Activated naive CD4-positive, alpha-beta T cell treated with anti-CD3 and anti-CD28 coated beads, Interleukin-2, amount 50 U/mL, for 72 hours (primary cell): ENCODE measurements around the gene IL17C. TPM values are rescaled to one million over a fixed set of nuclear protein-coding genes. Genes with fewer than 3 reads are reported as not detected.
A peak's percentile ranks its signal among the peaks of the same experiment; 100 is the strongest.

ENCODE experiments used
- ATAC-seq, 2 donors: fragments of 150-1000 bp; cut with Tn5 transposase; 2 replicates each; pipeline ENCODE4 v1.10.0; 2021; ENCODE audit warnings: mild to moderate bottlenecking in 2 of 2, moderate library complexity in 2 of 2
- DNase-seq, 2 donors: peaks; one replicate each; pipeline ENCODE4 v3.0.0; 2021 to 2022; ENCODE audit warnings: low spot score in 2 of 2
- H3K27ac Mint-ChIP-seq, 2 donors: one replicate each; pipeline ENCODE4 v1.8.0; 2022; ENCODE audit warnings: mild to moderate bottlenecking in 2 of 2, mixed read lengths in 2 of 2
- H3K36me3 Mint-ChIP-seq, 2 donors: one replicate each; pipeline ENCODE4 v1.8.0; 2022; ENCODE audit warnings: mixed read lengths in 2 of 2
- H3K9me3 Mint-ChIP-seq, 2 donors: one replicate each; pipeline ENCODE4 v1.8.0; 2022; ENCODE audit warnings: mixed read lengths in 2 of 2
- total RNA-seq, 2 donors: library from RNA; stranded (reverse); gene quantifications; one replicate each; pipeline ENCODE4 v1.2.3, GENCODE V29; 2022

The IL17C gene
- total RNA-seq, 2 donors from 2014 or later: not detected

DNA sequence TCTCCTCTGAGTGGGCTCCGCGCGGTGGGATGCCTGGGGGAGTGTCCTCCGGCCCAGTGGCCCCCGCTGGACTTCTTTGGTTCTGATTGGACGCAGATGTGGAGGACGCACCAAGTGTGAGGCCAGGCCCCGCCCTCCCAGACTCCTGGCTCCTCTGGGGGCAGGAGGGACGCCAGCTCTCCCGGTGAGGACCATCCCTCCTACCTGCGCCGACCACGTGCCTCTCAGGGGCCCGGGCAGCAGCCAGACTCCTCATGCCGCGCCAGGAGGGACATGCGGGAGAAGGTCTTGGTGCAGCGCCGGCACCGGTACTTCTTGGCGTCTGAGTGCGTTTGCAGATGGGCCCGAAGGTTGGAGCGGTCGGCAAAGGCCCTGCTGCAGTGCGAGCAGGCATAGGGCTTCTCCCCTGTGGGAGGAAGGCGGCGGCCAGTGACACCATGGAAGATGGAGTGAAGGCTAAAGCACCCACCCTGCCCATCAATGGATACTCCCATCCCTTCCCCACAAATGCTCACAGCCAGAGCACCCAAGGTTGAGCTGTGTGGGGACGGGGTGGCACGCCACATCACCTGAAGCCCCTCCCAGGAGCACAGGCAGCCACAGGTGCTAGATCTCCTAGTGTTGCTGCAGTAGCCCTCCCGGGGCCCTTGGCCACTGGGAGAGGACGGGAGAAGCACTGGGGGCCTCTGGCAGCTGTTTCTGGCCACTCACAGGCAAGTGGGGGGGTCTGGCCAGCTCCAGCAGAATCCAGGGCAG is 40.0 kb downstream of the IL17C start:
- Mint-ChIP-seq H3K36me3 (no peaks in the 10 kb centered on the region), H3K9me3 (no peaks in the 10 kb centered on the region), H3K27ac (no peak overlapping the region)
- DNase-seq: no peak
- no peak for ATAC-seq

DNA sequence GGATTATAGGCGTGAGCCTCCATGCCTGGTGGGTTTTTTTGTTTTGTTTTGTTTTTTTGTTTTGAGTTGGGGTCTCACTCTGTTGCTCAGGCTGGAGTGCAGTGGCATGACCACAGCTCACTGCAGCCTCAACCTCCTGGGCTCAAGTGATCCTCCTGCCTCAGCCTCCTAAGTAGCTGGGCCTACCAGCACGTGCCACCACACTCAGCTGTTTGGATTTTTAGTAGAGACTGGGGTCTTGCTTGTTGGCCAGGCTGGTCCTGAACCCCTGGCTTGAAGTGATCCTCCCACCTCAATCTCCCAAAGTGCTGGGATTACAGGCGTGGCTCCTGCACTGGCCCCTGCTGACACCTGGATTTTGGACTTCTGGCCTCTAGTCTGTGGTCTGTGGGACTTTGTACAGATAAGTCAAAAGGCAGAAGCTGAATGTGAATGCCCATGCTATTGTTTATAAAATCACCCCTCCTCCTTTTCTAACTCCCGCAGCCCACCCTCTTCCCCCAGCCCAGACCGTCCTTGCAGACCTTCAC is 42.2 kb downstream of the IL17C start:
- peak overlapping the region in 1 of 2 donors; percentile 86 for H3K27ac Mint-ChIP-seq
- DNase-seq (no peak), ATAC-seq (no peak)
- no peaks in the 10 kb centered on the region for H3K9me3 Mint-ChIP-seq
- H3K36me3 Mint-ChIP-seq: no peaks in the 10 kb centered on the region

DNA sequence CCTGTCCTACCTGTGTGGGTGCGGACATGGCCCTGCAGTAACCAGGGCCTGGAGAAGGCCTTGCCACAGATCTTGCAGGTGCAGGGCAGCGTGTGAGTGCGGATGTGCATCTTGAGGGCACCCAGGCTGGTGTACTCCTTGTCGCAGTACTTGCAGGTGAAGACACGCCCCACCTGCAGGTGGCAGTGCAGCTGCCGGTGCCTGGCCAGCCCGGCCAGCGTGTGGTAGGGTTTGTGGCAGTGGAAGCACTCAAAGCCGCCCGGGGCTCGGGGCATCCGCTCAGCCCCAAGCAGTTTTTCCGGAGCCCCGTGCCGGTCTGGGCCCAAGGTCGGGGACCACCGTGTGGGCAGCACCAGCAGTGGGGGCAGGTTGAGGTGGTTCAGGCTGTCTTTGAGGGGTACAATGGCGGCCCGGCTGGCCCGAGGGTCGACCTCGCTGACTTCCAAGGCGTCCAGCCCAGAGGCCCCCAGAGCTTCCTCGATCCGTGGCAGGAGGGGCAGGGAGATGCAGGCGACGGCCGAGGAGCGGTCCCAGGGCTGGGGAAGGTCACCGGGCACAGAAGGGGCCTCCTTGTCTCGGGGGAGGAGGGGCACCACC is 42.8 kb downstream of the IL17C start:
- H3K9me3 Mint-ChIP-seq: no peaks in the 10 kb centered on the region
- ATAC-seq (peak in 1 of 2 donors; percentile 29), DNase-seq (peak in 1 of 2 donors; percentile 56)

DNA sequence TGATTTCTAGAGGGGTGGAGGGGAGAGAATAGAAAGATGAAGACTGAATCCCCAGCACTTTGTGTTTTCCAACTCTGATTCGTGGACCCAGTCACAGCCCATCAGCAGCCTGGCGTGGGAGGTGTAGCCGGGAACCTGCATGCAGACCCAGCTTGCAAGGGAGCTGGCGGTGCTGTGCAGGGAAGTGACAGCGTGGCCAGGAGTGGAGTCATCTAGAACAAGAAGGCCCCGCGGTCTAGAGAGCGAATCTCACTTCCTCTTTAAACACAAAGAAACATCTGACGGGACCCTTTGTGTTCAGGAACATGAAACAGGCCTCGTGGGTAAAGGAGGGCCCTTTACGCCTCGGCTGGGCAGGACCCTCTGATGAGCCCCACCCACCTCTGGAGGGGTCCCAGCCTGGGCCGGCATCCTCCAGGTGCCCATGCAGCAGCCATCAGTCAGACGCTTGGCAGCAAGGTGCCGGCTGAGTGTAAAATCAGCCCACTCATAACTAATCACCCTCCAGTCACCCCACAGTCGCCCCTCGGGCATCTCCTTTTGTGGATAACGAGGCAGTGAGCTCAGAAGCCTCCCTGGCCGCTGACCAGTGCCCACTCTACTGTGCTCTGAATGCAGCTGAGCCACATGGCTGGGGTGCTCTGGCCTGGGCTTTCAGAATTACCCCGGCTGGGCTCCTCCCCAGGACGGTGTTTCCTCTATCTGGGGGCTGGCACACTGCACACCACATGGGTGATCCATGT is 43.5 kb downstream of the IL17C start:
- ATAC-seq: peak; percentile 69 to 75
- Mint-ChIP-seq H3K9me3 (no peaks in the 10 kb centered on the region), H3K36me3 (no peaks in the 10 kb centered on the region), H3K27ac (peak overlapping the region; percentile 55 to 86)
- DNase-seq: peak; percentile 72 to 77

More for the DNA sequence above, 42.8 kb downstream of the IL17C start:
- Mint-ChIP-seq H3K36me3 (no peaks in the 10 kb centered on the region), H3K27ac (peak overlapping the region in 1 of 2 donors; percentile 86)

DNA sequence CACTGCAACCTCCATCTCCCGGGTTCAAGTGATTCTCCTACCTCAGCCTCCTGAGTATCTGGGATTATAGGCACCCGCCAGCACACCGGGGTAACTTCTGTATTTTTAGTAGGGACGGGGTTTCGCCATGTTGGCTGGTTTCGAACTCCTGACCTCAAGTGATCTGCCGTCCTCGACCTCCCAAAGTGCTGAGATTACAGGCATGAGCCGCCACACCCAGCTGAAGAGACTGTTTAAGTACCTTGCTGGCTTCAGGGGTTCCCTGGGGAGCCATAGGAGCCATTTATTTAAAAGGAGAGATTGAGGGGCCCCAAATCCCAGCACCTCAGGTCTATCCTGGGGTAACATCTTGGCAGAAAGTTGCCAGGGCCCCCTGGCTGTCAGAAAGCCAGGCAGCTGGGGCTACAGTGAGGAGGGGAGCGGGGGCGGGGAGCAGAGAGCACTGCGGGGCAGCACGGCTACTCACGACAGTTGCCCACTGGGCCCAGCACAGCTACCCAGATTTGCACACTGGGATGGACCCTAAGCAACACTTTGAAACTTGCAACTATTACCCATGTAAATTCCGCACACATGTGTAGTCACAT is 46.3 kb downstream of the IL17C start:
- no peak for ATAC-seq
- H3K27ac Mint-ChIP-seq: no peak overlapping the region

DNA sequence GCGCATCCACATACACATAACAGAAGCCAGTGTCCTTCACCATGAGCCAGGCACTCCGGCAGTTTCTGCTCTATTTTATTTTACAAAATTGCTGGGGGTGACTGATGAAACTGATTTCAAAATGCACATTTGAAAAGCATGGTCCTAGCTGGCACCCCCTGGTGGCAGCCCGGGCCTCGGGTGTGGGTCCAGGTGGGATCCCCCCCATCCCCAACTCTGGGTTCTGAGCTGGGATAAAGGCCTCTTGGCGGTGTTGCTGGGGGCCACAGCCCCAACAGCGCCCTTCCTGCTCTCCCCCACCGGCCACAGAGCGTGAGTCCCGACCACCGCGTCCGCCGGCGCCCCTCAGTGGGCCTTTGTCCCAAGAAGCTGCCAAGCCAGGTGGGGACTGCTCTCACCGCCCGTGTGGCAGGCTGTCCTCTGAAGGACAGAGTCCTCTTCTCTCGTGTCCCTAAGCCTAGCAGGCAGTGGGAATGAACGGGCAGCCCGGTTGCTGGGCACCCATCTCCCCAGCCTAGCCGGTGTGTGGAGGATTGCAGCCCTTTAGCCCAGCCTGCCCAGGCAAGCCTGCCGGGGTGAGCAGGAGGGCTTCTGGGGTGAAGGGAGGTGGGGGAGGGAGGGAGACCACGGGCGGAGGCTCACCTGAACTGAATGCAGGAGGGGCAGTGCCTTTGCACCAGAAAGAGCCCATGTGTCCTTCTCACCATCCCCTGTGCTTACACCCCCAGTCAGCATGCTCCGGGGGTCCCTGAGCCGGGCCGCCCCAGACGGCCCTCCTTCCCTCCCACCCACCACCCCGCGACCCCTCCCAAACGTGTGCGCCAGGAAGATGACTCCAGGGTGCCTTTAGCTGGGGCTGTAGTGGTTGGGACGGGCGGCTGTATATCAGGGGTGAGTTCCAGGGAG is 47.0 kb downstream of the IL17C start:
- H3K9me3 Mint-ChIP-seq: no peaks in the 10 kb centered on the region
- DNase-seq: peak in 1 of 2 donors; percentile 75
- no peak overlapping the region for H3K27ac Mint-ChIP-seq
- H3K36me3 Mint-ChIP-seq: no peaks in the 10 kb centered on the region
- ATAC-seq: peak; percentile 3 to 20

More for the DNA sequence above, 46.3 kb downstream of the IL17C start:
- Mint-ChIP-seq H3K9me3 (no peaks in the 10 kb centered on the region), H3K36me3 (no peaks in the 10 kb centered on the region)
- no peak for DNase-seq

DNA sequence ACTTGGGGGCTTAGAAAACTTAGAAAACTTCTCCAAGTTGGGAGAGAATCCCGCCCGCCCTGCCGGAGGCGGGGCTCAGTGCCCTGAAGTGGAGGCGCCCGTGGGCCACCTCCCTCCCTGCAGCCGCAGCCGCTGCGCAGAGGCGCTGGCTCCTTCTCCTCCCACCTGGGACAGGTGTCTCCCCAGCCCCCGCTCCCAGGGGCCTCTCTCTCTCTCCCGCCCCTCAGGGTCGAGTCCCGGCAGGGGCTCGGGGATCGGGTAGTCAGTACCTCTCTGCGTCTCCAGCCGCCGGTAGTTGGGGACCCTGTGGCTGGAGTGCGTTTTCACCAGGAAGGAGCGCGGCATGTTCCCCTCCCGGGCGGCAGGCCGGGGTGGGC is 47.7 kb downstream of the IL17C start:
- ATAC-seq (peak; percentile 30 to 35), DNase-seq (peak in 1 of 2 donors; percentile 48)
- H3K9me3 Mint-ChIP-seq: no peaks in the 10 kb centered on the region
- H3K36me3 Mint-ChIP-seq: no peaks in the 10 kb centered on the region
- no peak overlapping the region for H3K27ac Mint-ChIP-seq

DNA sequence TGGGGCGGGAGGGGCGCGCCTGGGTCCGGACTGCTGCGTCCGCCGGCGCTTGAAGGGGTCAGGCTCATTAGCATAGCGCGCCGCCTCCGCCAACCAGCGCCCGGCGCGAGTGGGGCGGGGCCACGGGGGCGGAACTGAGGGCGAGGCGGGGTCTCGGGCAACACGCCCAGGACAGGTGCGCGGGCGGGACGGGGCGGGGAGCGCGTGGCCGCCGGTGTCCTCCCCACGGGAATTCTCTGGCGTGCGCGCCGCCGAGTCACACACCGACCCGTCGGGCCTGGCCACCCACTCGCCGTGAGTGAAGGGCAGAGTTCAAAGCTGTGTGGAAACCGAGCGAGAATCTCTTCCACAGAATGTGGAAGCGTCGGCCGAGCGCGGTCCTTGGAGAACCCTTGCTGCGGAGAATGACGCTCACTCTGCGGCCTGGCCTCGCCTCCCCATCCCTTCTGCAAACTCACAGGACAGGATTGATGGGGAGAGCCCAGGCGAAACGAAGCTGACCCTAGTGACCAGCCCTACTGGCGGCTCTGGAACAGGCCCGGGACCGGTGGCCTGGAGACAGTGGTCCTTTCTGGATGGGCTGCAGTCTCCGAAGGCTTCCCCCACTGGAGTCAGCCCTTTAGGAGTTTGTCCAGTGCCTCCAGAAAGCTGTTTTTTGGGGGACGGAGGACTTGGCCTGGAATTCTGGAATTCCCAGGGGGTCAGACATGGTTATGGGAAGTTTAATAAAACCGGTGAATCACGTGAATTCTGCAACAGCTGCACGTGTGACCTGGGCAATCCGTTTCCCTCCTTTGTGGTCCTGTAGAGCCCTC is 48.3 kb downstream of the IL17C start, which contains the start of gene SNAI3:
SNAI3 (minus strand) TSS at position 69 of the 815 bp plus-strand sequence. CDS start 101 bp downstream, outside the sequence.
- Mint-ChIP-seq H3K9me3 (no peaks in the 10 kb centered on the region), H3K36me3 (no peaks in the 10 kb centered on the region), H3K27ac (no peak within 1 kb of the TSS)
- DNase-seq (peak; percentile 90 to 96), ATAC-seq (peak; percentile 85 to 90)

DNA sequence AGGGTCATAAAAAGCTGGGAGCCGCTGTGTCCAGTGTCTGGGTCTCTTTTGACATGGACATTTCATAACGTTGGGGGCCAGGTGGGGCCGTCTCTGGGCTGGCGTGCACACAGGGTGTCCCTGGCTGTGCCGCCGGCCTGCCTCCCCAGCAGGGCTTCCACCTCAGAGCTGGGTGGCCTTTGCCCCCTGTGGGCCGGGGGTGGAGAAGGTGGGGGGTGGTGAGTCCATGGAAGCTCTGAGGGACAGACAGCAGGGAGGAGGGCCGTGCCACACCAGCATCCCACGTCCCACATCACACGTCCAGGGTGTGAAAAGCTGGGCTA is 48.8 kb downstream of the IL17C start:
- no peaks in the 10 kb centered on the region for H3K9me3 Mint-ChIP-seq
- ATAC-seq (no peak), DNase-seq (no peak)
- H3K36me3 Mint-ChIP-seq: no peaks in the 10 kb centered on the region
- no peak overlapping the region for H3K27ac Mint-ChIP-seq

DNA sequence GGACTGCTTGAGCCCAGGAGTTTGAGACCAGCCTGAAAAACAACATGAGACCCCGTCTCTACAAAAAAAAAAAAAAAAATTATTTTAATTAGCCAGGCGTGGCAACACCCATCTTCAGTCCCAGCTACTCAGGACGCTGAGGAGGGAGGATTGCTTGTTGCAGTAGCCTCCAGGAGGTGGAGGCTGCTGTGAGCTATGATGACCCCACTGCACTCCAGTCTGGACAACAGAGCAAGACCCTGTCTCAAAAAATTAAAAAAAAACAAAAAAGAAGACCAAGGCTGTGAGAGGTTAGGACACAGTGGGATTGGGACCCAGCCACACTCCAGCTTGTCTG is 49.3 kb downstream of the IL17C start:
- no peak overlapping the region for H3K27ac Mint-ChIP-seq
- no peaks in the 10 kb centered on the region for H3K36me3 Mint-ChIP-seq
- no peaks in the 10 kb centered on the region for H3K9me3 Mint-ChIP-seq
- DNase-seq: no peak
- no peak for ATAC-seq

DNA sequence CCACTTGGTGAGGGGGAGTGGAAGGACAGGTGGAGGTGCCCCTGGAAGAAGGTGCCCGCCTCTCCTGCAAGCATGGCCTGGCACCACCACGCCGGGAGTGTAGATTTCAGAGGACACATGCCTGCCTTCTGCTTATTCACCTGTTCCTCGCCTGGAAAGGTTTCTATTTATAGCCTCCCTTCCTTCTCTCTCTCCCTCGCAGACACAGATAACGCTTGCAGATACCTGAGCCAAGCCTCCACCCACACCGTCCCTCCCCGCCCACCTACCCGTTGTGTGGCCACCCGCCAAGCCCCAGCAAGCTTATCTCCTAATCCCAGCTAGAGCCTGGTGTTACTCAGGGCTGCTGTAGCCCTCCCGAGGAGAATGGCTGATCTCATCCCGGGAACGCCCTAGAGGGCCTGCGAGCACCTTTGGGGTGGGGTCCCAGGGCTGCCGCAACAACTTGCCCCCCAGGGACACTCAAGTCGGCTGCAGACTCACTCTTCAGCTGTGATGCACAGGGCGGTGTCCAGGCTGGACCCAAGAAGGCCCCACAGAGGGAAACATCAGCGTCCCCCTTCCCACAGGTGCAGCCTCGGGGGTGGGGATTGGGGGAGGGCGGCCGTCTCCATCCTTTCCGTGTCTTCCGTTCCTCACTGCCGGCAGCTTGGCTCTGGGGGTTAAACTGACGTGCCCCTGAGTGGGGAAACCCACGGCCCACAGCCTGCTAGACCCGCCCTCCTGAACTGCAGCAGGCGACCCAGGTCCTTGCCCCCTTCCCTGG is 49.8 kb downstream of the IL17C start:
- H3K9me3 Mint-ChIP-seq: no peaks in the 10 kb centered on the region
- no peak for DNase-seq
- ATAC-seq: no peak
- no peak overlapping the region for H3K27ac Mint-ChIP-seq
- no peaks in the 10 kb centered on the region for H3K36me3 Mint-ChIP-seq

Other genes with a start within 250 kb of the IL17C start
- 10 to 100 TPM; 15.5 to 25.1 TPM for gene ZFPM1, start 185.3 kb upstream of the IL17C start, total RNA-seq
- gene ZC3H18, start 68.2 kb upstream of the IL17C start, total RNA-seq: 10 to 100 TPM; 70.3 to 71.9 TPM
- 100 to 1,000 TPM; 112 to 267 TPM for gene CYBA, start 12.5 kb downstream of the IL17C start, total RNA-seq
- gene MVD, start 24.5 kb downstream of the IL17C start, total RNA-seq: 10 to 100 TPM; 91.6 to 96.1 TPM
- 1 to 10 TPM; 5.4 to 6.4 TPM for gene SNAI3, start 47.9 kb downstream of the IL17C start, total RNA-seq
- 10 to 100 TPM; 47.5 to 82.5 TPM for gene RNF166, start 67.8 kb downstream of the IL17C start, total RNA-seq
- gene CTU2, start 67.9 kb downstream of the IL17C start, total RNA-seq: 10 to 100 TPM; 32.2 to 35.5 TPM
- 100 to 1,000 TPM in 1 of 2 donors, 10 to 100 TPM in 1; 55.7 to 128 TPM for gene PIEZO1, start 146.6 kb downstream of the IL17C start, total RNA-seq
- gene CDT1, start 165.2 kb downstream of the IL17C start, total RNA-seq: 100 to 1,000 TPM; 145 to 240 TPM
- 100 to 1,000 TPM; 145 to 168 TPM for gene APRT, start 173.4 kb downstream of the IL17C start, total RNA-seq
- gene GALNS, start 218.4 kb downstream of the IL17C start, total RNA-seq: 10 to 100 TPM; 29.3 to 50.3 TPM
- 10 to 100 TPM; 36.0 to 63.5 TPM for gene TRAPPC2L, start 218.6 kb downstream of the IL17C start, total RNA-seq
- gene PABPN1L, start 228.1 kb downstream of the IL17C start, total RNA-seq: not detected